Activated gamma-delta T cell treated with anti-CD3 and anti-CD28 coated beads, Interleukin-2, amount 50 U/mL, for 16 hours (primary cell): ENCODE data around the gene SOX8.

Experiments
- DNase-seq: peaks from one replicate; pipeline ENCODE4 v3.0.0-alpha.2; 2020; ENCODE audit warnings: low read depth

The SOX8 gene

DNA sequence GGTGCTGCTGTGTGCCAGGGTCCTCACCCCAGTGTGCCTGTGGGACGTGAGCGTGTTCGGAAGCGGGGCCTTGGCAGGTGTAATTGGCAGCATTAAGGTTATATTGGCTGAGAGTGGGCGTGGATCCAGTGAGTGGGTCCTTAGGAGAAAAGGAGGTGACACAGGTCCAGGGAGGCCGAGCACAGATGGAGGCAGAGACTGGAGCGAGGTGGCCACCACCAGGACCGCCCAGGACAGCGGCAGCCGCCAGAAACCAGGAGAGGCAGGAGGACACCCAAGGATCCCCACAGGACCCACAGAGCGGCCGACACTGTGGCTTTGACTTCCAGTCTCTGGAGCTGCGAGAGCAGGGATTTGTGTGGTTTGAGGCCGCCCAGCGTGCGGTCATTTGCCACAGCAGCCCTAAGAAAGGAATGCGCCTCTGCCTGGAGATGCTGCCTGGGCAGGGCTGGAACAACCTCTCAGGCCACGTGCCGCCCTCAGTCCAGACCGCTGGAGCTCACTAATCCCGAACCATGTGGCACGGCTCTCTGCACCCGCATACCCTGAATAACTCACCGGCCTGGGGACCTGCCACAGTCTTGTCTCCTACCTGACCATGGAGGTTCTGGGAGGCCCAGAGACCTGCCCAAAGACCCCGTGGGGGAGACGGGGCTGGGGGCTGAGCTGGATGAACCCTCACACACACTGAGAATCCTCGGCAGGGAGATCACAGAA, 45.4 kb downstream of the SOX8 start:
- DNase-seq: no peak

DNA sequence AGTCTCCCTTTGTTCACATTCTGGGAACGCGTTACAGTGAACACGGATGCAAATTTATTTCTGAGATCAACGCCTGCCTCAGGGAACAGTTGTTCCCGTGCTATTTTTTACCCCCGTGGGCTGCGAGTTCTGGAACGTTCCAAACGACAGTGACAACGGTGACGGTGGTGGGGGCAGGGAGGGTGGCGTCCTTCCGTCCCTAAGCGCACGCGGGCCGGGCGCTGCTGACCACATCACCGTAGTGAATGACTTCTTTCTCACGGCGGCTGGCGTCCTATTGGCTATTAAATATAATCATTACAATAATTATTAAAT, 45.9 kb downstream of the SOX8 start:
- no peak for DNase-seq

DNA sequence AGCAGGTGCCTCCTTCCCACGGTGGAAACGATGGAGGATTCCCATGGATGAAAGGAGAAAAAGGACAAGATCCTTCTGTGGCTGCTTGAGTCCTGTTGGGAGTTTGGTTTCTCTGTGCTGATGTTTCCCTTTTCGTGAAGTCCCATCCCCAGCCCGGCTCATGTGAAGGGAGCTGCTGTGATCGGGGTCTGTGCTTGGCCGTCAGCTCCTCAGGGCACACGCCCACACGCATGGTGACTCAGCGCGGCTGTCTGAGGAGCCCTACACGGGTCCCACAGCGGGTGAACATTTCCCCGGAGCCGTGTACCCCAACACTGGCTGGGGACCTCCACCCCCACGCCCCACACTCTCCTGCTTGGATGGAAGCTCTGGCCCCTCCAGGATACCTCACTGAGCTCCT, 46.5 kb downstream of the SOX8 start:
- DNase-seq: no peak

DNA sequence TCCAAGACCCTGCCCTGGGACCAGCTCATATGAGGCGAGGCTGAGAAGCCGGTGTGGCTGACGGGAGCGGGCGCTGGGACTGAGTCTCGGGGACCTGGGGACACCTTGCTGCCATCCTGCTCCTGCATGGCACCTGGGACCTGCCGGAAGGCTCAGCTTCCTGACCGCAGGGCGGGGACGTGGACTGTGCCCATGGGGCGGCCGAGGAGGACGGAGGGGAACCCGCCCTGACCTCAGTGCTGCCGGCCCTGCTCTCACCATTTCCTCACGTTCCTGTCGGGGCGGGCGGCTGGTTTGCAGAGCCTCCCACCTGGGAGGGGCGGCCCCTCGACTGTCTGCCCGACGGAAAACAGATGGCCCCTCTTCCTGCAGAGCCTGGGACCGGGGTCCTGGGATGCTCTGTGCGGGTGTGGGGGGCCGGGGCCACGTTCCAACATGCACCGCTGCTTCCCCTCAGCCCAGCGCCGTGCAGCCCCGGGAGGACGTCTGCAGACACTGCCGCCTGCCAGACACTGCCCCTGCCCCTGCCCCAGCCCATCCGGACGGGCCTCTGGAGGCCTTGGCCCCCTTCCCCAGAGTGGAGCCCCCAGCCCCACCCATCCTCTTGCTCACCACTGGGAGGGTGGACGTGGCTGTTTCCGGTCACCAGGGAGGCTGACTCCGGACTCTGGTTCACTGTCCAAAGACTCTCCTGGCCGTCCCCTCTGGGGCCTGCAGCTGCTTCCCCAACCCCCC, 47.1 kb downstream of the SOX8 start:
- DNase-seq: no peak

DNA sequence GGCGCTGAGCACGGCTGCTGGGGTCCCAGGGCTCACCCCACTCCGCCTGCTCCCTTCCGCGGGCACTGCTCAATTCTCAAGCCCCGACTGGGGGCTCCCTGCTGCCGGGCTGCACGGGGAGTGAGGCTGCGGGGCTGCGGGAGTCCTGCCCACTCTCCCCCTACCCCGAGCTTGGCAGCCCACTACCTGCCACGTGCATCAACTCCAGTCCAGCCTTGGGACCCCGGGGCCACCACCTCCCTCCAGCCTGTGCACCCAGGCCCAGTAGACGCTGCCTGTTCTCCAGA, 47.6 kb downstream of the SOX8 start:
- no peak for DNase-seq

DNA sequence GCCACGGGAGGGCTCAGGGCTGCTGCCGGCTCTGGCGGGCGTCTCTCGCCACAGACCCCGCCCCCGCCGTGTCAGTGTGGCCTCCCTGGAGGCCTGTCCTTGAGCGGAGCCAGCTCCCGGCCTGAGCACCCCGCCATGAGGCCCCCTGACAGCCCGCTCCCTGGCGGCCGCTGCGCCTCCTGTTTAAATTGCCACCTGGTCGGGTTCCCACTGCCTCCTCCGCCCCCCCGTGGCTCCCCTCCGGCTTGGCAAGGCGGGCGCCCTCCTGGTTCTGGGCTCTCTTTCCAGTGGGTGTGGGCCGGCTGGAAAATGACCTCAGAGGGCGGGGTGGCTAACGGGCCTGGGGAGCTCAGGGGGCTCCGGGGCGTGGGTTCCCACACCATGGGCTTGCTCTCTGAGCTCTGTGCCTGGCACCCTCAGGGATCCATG, 48.9 kb downstream of the SOX8 start:
- DNase-seq: no peak

DNA sequence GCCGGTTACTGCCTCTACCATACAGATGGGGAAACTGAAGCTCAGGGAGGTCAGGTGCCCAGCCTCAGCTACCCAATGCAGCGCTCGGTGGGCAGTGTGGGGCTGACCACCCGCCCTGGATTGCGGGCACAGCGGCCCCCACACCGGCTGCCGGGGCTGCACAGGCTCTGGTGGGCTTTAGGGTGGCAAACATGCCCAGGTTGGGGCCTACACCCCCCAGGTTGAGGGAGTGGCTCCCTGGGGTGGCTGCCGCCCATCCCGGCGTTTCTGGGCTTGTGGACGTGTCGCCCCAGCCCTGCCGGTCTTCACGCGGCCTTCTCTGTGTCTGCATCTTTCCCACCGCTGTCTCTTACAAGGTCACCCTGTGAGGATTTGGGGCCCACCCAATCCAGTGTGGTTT, 50.1 kb downstream of the SOX8 start:
- no peak for DNase-seq

DNA sequence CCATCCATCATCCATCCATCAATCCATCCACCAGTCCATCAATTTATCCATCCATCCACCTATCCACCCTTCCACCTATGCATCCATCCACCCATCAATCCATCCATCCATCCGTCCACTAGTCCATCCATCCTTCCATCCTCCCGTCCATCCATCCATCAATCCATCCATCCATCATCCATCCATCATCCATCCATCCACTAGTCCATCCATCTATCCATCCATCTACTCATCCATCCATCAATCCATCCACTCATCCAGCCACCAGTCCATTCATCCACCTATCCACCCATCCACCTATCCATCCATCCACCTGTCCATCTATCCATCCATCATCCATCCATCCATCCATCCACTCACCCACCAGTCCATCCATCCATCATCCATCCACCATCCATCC, 51.0 kb downstream of the SOX8 start:
- no peak for DNase-seq

DNA sequence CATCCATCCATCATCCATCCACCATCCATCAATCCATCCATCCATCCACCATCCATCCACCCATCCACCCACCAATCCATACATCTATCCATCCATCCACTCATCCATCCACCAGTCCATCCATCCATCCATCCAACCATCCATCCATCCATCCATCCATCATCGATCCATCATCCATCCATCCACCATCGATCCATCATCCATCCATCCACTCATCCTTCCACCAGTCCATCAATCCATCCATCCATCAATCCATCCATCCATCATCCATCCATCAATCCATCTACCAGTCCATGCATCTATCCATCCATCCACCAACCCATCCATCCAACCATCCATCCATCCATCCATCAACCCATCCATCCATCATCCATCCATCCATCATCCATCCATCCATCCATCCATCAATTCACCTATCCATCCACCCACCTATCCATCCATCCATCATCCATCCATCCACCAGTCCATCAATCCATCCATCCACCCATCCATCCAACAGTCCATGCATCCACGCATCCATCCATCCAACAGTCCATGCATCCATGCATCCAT, 51.6 kb downstream of the SOX8 start:
- DNase-seq: no peak

DNA sequence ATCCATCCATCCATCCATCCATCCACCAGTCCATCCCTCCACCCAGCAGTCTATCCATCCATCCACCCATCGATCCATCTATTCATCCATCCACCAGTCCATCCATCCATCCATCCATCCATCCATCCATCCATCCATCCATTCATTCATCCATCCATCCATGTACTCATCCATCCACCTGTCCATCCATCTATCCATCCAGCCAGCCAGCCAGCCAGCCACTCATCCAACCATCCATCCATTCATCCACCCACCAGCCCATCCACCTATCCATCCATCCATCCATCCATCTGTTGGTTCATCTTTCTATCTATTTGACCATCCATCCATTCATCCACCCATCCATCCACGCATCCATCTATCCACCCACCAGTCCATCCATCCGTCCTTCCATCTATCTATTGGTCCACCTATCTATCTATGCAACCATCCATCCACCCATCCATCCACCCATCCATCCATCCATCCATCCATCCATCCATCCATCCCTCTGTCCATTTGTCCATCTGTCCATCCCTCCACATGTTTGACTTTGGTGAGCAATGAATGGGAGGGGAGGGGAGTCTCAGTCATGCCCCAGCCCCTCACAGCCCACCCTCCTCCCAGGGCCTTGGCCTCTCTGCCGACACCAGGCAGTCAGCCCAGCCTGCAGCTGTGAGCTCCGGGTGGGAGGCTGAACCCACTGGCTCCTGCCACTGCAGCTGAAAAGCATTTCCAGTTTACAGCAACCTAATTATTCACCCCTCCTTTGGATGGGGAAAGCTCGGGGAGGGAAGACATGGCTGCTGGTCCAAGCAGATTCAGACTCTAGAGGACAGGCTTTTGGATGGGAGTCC, 52.9 kb downstream of the SOX8 start:
- no peak for DNase-seq

DNA sequence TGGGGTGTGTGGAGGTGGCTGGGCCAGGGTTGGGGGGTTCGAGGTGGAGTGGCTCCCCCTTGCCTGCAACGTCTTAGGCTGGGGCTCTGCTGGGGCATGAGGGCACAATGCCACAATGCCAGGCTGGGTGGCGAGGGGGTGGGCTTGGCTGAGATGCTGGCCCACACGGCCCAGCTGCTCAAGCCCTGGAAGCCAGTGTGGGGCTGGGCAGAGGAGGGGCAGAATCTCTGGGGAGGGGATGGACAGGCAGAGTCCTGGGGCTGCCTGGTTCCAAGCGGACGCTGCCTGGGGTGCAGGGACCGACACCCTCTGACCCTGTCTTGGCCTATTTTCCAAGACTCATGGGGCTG, 53.5 kb downstream of the SOX8 start:
- no peak for DNase-seq

DNA sequence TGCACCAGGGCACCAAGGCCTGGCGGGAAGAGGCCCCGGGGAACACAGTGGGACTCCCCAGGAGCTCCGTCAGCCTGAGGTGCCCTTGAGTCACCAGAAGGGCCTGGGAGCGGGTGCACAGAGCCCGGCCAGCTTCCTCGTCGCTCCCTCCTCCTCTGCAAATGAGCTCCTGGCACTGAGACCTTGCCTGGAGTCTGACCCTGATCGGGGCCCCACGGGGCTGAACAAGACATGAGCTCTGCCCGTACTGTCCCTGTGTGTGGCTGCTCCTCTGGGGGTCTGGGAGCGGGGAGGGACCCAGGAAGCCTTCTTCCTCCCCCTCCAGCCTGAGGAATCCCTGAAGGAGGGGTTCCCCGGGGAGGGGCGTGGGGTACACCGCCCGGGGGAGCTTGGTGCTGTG, 54.6 kb downstream of the SOX8 start:
- DNase-seq: no peak
